Psoas muscle (tissue), 8 donors: ENCODE results near the gene TCHH. TPM values are rescaled to one million over a fixed set of nuclear protein-coding genes. Genes with fewer than 3 reads are reported as not detected.

ENCODE experiments used
- ATAC-seq, 4 donors: fragments of 200-7000 bp; cut with Tn5 transposase; one replicate each; pipeline ENCODE4 v1.9.1; 2020; ENCODE audit warnings: moderate library complexity in 3 of 4, mild to moderate bottlenecking in 2 of 4
- DNase-seq, 2 donors: peaks; one replicate each; pipeline ENCODE4 v3.0.0-alpha.2; 2020
- H3K27ac ChIP-seq: fragments of 200-600 bp; one replicate; pipeline ENCODE4 v1.8.0; 2022
- H3K27me3 ChIP-seq, 3 donors: fragments of 200-600 bp in 1 of 3; one replicate each; pipeline versions ENCODE4 v1.6.1 to v1.8.0; 2013 to 2022; ENCODE audit warnings: low read length in 2 of 3, mild to moderate bottlenecking in 2 of 3, moderate library complexity in 1 of 3; ENCODE audit not compliant: insufficient read depth in 3 of 3
- H3K36me3 ChIP-seq, 2 donors: fragments of 200-600 bp in 1 of 2; one replicate each; pipeline versions ENCODE4 v1.6.1 to v1.8.0; 2013 to 2022; ENCODE audit warnings: low read depth in 1 of 2, mild to moderate bottlenecking in 1 of 2, moderate library complexity in 1 of 2; ENCODE audit not compliant: insufficient read depth in 1 of 2
- H3K4me1 ChIP-seq: fragments of 200-600 bp; one replicate; pipeline ENCODE4 v1.8.0; 2022
- H3K4me3 ChIP-seq: fragments of 200-600 bp; one replicate; pipeline ENCODE4 v1.8.0; 2022; ENCODE audit warnings: mild to moderate bottlenecking
- H3K9me3 ChIP-seq: fragments of 200-600 bp; one replicate; pipeline ENCODE4 v1.8.0; 2022
- CTCF ChIP-seq: fragments of 200-600 bp; IDR thresholded peaks from one replicate; pipeline ENCODE4 v1.8.0; 2022; ENCODE audit warnings: antibody characterized with exemption
- WGBS, 3 donors: extraction: QIAGEN DNeasy Blood & Tissue Kit; methylation state at CpG; one replicate each; pipeline versions ENCODE4 v1.1.6 to v1.1.7; 2013; 5-methylcytosine and 5-hydroxymethylcytosine counted together
- intact Hi-C, 2 donors: fragments of 100-400 bp; cut with DNase I; formaldehyde crosslinking; loops; one replicate each; pipeline versions ENCODE4 v1.11.0 to v1.14.2; 2022
- polyA plus RNA-seq, 3 donors: library from polyadenylated mRNA; stranded (reverse); fragments of 200-250 nt; gene quantifications; one replicate each; pipeline ENCODE4 v1.2.3, GENCODE V29; 2013
- total RNA-seq, 4 donors: library from RNA; stranded (reverse); fragmentation: NEBNext Ultra II Directional in 2 of 4; extraction: Animal tissue kit (Norgen Biotek cat#: 25700) in 2 of 4; gene quantifications; one replicate each; pipeline versions ENCODE4 v1.2.1 to v1.2.4, GENCODE V29; 2021 to 2023
- donor health status: healthy with polysubstance abuse.
- donor health status: DM: no; HTN: no; CAD: no; lungs with moderate emphysema.
- donor health status: Bipolar disorder and iron deficiency.
- donor health status: healthy.
- donor health status: DM: yes; HTN: yes; CAD: no.
- donor health status: DM: no; HTN: no; CAD: no.
- donor health status: DM: no; HTN: no; CAD: no.
- donor health status: DM: yes; HTN: yes; CAD: no.

TCHH gene
- total and polyA plus RNA-seq, 7 donors, result 0.01 to 0.04 (median 0.03) TPM; not detected in 3

- TF ChIP-seq CTCF, result no peak
- no peak for ATAC-seq
- Histone ChIP-seq H3K27ac (no peak overlapping the region), H3K27me3 (peaks cover 0 to 28% (median 7%) of the 10 kb centered on the region in 3 donors), H3K4me3 (no peak overlapping the region), H3K36me3 (no peaks in the 10 kb centered on the region), H3K9me3 (no peaks in the 10 kb centered on the region), H3K4me1 (no peaks in the 10 kb centered on the region)
- intact Hi-C loops, result no loop called here
- DNase-seq, result no peak
Observed at GRCh38 chr1:152130186-152130585, 14.9 kb upstream of the TCHH start.

- H3K4me3 ChIP-seq, result no peak overlapping the region
- no peaks in the 10 kb centered on the region for H3K36me3 ChIP-seq
- H3K4me1 ChIP-seq, result no peaks in the 10 kb centered on the region
- H3K9me3 ChIP-seq, result no peaks in the 10 kb centered on the region
- peaks cover 0 to 28% (median 7%) of the 10 kb centered on the region in 3 donors for H3K27me3 ChIP-seq
- TF ChIP-seq CTCF, result no peak
- intact Hi-C loops, result no loop called here
- ATAC-seq, result no peak
- no peak for DNase-seq
- no peak overlapping the region for H3K27ac ChIP-seq
Observed at GRCh38 chr1:152127673-152128072, 12.4 kb upstream of the TCHH start.

- Histone ChIP-seq H3K4me1 (no peaks in the 10 kb centered on the region), H3K9me3 (no peaks in the 10 kb centered on the region), H3K36me3 (no peaks in the 10 kb centered on the region), H3K27ac (no peak overlapping the region), H3K4me3 (no peak overlapping the region), H3K27me3 (peaks cover 0 to 28% (median 8%) of the 10 kb centered on the region in 3 donors)
- intact Hi-C loops, result no loop called here
- no peak for TF ChIP-seq CTCF
- ATAC-seq (no peak), DNase-seq (no peak)
- WGBS, 3 donors, result 65 to 68% (median 66%) methylated on average over 6 of the region's 6 CpGs
Observed at GRCh38 chr1:152125834-152126443, 10.7 kb upstream of the TCHH start.

GRCh38 chr1:152118915-152119314, 3.7 kb upstream of the TCHH start:
- Histone ChIP-seq H3K27ac (no peak overlapping the region), H3K9me3 (no peaks in the 10 kb centered on the region), H3K4me3 (no peak overlapping the region), H3K4me1 (no peaks in the 10 kb centered on the region), H3K27me3 (peaks cover 2 to 35% (median 21%) of the 10 kb centered on the region in 3 donors), H3K36me3 (no peaks in the 10 kb centered on the region)
- DNase-seq, result no peak
- TF ChIP-seq CTCF, result no peak
- intact Hi-C loops, result no loop called here
- ATAC-seq, result no peak
- WGBS, 3 donors, result 87 to 97% (median 93%) methylated on average over 1 of the region's 1 CpG

GRCh38 chr1:152112885-152113432, 2.3 kb downstream of the TCHH start:
- no peak overlapping the region for H3K4me3 ChIP-seq
- 17 to 23% (median 21%) methylated on average over 13 of the region's 13 CpGs for WGBS, 3 donors

More at GRCh38 chr1:152112885-152113432, 2.3 kb downstream of the TCHH start:
- H3K27me3 ChIP-seq, result peaks cover 12 to 92% (median 38%) of the 10 kb centered on the region in 3 donors
- no peaks in the 10 kb centered on the region for H3K9me3 ChIP-seq
- no peaks in the 10 kb centered on the region for H3K36me3 ChIP-seq
- DNase-seq (no peak), ATAC-seq (no peak)
- no peak overlapping the region for H3K27ac ChIP-seq
- intact Hi-C loops, result no loop called here
- no peaks in the 10 kb centered on the region for H3K4me1 ChIP-seq
- TF ChIP-seq CTCF, result no peak
